Neural crest cell (in vitro differentiated cells): ENCODE measurements around the gene GDF15. TPM values are rescaled to one million over a fixed set of nuclear protein-coding genes. Genes with fewer than 3 reads are reported as not detected.
"Not testable (repeated sequence)": the region's sequence is repeated elsewhere in the genome, so short reads cannot be mapped to it uniquely, and the experiment has no call there.

ENCODE experiments used
- DNase-seq: peaks from one replicate; pipeline ENCODE4 v3.0.0; 2021; ENCODE audit warnings: low read depth, mixed read lengths, low spot score
- H3K27ac Mint-ChIP-seq: one replicate; pipeline ENCODE4 v1.8.0; 2021; ENCODE audit warnings: mild to moderate bottlenecking, mixed read lengths; ENCODE audit not compliant: unreplicated experiment
- H3K27me3 Mint-ChIP-seq: 2 replicates; pipeline ENCODE4 v1.8.0; 2021; ENCODE audit warnings: low read depth, mild to moderate bottlenecking, mixed read lengths
- H3K36me3 Mint-ChIP-seq: 2 replicates; pipeline ENCODE4 v1.8.0; 2021; ENCODE audit warnings: low read depth, mild to moderate bottlenecking, mixed read lengths
- H3K4me1 Mint-ChIP-seq: 2 replicates; pipeline ENCODE4 v1.8.0; 2021; ENCODE audit warnings: mixed read lengths
- H3K4me3 Mint-ChIP-seq: one replicate; pipeline ENCODE4 v1.8.0; 2021; ENCODE audit warnings: mild to moderate bottlenecking, mixed read lengths
- H3K9me3 Mint-ChIP-seq: 2 replicates; pipeline ENCODE4 v1.8.0; 2021; ENCODE audit warnings: mixed read lengths
- total RNA-seq: library from RNA; stranded (reverse); gene quantifications from 2 replicates; pipeline ENCODE4 v1.2.1, GENCODE V29; 2021
- TF ChIP-seq, protein P1 (sequence below): fragments of 200-600 bp; sonication (generic); conservative IDR thresholded peaks from 2 replicates; pipeline ENCODE4 v1.5.0; 2021; ENCODE audit warnings: antibody characterized with exemption, mild to moderate bottlenecking

GDF15 gene
- total RNA-seq, 1 donor from 2014 or later, result 1.2 TPM

DNA sequence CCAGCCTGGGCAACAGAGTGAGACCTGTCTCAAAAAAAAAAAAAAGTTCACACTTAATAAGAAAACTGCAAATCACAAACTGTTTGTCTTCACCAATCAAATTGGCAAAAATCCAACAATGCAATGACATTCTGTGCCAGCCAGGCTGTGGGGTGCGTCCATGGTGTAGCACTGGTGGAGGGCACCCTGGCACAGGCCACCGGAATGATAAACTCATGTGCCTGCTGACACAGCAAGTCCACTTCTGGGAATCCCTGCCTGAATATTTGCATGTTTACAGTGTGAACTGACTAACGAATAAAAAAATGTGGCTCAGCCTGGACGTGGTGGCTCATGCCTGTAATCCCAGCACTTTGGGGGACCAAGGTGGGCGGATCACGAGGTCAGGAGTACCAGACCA lies 13.1 kb downstream of the GDF15 start:
- Mint-ChIP-seq H3K27ac (no peak overlapping the region), H3K4me3 (no peak overlapping the region), H3K27me3 (peaks cover 15% of the 10 kb centered on the region), H3K4me1 (peaks cover 4% of the 10 kb centered on the region), H3K9me3 (no peaks in the 10 kb centered on the region), H3K36me3 (no peaks in the 10 kb centered on the region)
- TF ChIP-seq, protein P1, sequence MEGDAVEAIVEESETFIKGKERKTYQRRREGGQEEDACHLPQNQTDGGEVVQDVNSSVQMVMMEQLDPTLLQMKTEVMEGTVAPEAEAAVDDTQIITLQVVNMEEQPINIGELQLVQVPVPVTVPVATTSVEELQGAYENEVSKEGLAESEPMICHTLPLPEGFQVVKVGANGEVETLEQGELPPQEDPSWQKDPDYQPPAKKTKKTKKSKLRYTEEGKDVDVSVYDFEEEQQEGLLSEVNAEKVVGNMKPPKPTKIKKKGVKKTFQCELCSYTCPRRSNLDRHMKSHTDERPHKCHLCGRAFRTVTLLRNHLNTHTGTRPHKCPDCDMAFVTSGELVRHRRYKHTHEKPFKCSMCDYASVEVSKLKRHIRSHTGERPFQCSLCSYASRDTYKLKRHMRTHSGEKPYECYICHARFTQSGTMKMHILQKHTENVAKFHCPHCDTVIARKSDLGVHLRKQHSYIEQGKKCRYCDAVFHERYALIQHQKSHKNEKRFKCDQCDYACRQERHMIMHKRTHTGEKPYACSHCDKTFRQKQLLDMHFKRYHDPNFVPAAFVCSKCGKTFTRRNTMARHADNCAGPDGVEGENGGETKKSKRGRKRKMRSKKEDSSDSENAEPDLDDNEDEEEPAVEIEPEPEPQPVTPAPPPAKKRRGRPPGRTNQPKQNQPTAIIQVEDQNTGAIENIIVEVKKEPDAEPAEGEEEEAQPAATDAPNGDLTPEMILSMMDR, result no peak
- DNase-seq, result no peak

DNA sequence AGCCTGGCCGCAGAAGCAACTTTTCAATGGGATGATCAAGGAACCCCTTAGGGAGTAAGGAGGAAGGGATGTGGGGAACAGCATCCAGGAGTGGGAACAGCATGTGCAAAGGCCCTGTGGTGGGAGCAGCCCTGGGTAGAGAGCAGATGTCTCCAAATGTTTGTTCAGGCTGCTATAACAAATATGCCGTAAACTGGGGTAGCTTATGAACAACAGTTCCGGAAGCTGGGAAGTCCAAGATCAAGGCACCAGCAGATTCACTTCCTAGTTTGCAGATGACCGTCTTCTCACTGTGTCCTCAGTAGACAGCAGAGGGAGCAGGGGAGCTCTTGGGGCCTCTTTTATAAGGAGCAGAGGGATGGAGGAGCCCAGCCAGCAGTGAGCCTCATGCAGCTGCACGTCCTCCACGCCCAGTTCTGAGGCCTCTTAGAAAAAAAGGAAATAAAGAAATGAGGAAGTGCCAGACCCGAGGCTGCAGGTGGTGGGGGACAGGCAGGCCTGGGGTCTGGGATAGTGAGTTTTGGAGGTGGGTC lies 15.7 kb downstream of the GDF15 start:
- Mint-ChIP-seq H3K4me1 (peaks cover 4% of the 10 kb centered on the region), H3K9me3 (no peaks in the 10 kb centered on the region), H3K27me3 (peaks cover 15% of the 10 kb centered on the region), H3K4me3 (no peak overlapping the region), H3K27ac (no peak overlapping the region), H3K36me3 (no peaks in the 10 kb centered on the region)
- TF ChIP-seq, protein P1, result peak; percentile 54
- no peak for DNase-seq

DNA sequence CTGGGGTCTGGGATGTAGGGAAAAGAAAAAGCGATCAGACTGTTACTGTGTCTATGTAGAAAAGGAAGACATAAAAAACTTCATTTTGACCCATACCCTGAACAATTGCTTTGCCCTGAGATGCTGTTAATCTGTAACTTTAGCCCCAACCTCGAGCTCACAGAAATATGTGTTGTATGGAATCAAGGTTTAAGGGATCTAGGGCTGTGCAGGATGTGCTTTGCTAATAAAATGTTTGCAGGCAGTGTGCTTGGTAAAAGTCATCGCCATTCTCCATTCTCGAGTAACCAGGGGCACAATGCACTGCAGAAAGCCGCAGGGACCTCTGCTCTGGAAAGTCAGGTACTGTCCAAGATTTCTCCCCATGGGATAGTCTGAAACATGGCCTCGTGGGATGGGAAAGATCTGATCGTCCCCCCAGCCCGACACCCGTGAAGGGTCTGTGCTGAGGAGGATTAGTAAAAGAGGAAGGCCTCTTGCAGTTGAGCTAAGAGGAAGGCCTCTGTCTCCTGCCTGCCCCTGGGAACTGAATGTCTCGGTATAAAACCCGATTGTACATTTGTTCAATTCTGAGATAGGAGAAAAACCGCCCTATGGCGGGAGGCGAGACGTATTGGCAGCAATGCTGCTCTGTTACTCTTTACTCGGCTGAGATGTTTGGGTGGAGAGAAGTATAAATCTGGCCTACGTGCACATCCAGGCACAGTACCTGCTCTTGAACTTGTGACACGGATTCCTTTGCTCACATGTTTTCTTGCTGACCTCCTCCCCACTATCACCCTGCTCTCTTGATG lies 16.7 kb downstream of the GDF15 start:
- H3K27me3 Mint-ChIP-seq, result peaks cover 14% of the 10 kb centered on the region
- H3K27ac Mint-ChIP-seq, H3K4me1 Mint-ChIP-seq, H3K4me3 Mint-ChIP-seq, H3K9me3 Mint-ChIP-seq, DNase-seq, H3K36me3 Mint-ChIP-seq: not testable (repeated sequence)

DNA sequence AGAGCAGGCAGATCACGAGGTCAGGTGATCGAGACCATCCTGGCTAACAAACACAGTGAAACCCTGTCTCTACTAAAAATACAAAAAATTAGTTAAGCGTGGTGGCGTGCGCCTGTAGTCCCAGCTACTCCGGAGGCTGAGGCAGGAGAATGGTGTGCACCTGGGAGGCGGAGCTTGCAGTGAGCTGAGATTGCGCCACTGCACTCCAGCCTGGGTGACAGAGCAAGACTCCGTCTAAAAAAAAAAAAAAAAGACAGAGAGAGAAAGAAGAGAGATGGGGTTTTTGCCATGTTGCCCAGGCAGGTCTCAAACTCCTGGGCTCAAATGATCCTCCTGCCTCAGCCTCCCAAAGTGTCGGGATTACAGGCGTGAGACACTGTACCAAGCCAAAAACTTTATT lies 19.8 kb downstream of the GDF15 start:
- H3K36me3 Mint-ChIP-seq, H3K4me3 Mint-ChIP-seq, H3K27ac Mint-ChIP-seq, DNase-seq, H3K9me3 Mint-ChIP-seq: not testable (repeated sequence)
- H3K27me3 Mint-ChIP-seq, result peaks cover 11% of the 10 kb centered on the region
- peaks cover 10% of the 10 kb centered on the region for H3K4me1 Mint-ChIP-seq

DNA sequence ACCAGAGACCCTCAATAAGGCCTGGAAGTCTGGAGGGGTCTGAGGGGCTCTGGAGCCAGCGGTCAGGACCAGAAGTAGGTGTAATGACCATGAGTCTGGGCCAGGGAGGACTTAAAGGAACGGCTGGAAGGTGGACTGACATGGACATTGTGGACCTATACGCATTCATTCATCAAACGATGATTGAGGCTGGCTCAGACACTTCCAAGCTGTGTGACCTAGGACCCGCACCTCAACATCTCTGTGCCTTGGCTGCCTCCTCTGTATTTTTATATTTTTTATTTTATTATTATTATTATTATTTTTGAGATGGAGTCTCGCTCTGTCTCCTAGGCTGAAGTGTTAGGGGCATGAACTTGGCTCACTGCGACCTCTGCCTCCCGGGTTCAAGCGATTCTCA lies 20.8 kb downstream of the GDF15 start:
- no peak for DNase-seq
- H3K9me3 Mint-ChIP-seq, result no peaks in the 10 kb centered on the region
- peaks cover 14% of the 10 kb centered on the region for H3K27me3 Mint-ChIP-seq
- TF ChIP-seq, protein P1, result no peak
- H3K36me3 Mint-ChIP-seq, result no peaks in the 10 kb centered on the region
- peaks cover 9% of the 10 kb centered on the region for H3K4me1 Mint-ChIP-seq
- H3K4me3 Mint-ChIP-seq, result no peak overlapping the region
- no peak overlapping the region for H3K27ac Mint-ChIP-seq

DNA sequence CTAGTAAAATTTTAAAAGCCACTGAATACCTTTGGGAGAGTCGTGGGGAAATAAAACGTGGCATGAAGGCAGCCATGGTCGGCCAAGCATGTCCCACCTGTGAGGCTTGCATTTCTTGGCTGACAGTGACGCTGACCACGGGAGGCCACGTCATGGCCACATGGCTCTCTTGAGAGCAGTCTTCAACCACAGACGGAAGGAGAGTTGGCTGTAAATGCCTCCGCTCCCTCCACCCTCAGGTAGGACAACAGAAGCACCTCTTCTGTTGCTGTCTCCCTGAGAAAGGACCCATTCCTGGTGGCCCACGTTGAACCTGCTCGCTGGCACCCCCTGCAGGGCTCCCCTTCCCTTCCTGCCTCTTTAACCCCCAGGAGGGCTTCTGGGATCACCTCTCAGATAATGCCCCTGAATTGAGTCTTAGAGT lies 22.1 kb downstream of the GDF15 start:
- H3K9me3 Mint-ChIP-seq, result no peaks in the 10 kb centered on the region
- H3K27ac Mint-ChIP-seq, result no peak overlapping the region
- peaks cover 7% of the 10 kb centered on the region for H3K4me1 Mint-ChIP-seq
- DNase-seq, result no peak
- TF ChIP-seq, protein P1, result peak; percentile 51
- H3K27me3 Mint-ChIP-seq, result peaks cover 22% of the 10 kb centered on the region
- no peaks in the 10 kb centered on the region for H3K36me3 Mint-ChIP-seq
- H3K4me3 Mint-ChIP-seq, result no peak overlapping the region
